HepG2 (cell line): ENCODE results near the gene MTIF3. TPM values are rescaled to one million over a fixed set of nuclear protein-coding genes. Genes with fewer than 3 reads are reported as not detected.

Source experiments
- AKAP8 ChIP-seq: sonication (generic); formaldehyde crosslinking; IDR thresholded peaks from 2 replicates; pipeline ENCODE4 v1.5.1; 2020; ENCODE audit warnings: mild to moderate bottlenecking, missing genetic modification reagents
- CENPBD1 ChIP-seq: sonication (generic); formaldehyde crosslinking; IDR thresholded peaks from 2 replicates; pipeline ENCODE4 v1.8.0; 2022; ENCODE audit warnings: missing genetic modification reagents, low read depth, mild to moderate bottlenecking, borderline replicate concordance
- CREM ChIP-seq, 2 experiments: sonication (generic) in 1 of 2; formaldehyde crosslinking in 1 of 2; IDR thresholded peaks; 2 replicates each; pipeline versions ENCODE4 v1.4.0 to v1.6.1; 2016 to 2020; ENCODE audit warnings: antibody characterized with exemption in 1 of 2, mild to moderate bottlenecking in 1 of 2, missing genetic modification reagents in 1 of 2
- DRAP1 ChIP-seq: IDR thresholded peaks from 2 replicates; pipeline ENCODE4 v1.6.1; 2016; ENCODE audit warnings: missing genetic modification reagents, missing compliant biosample characterization
- FOSL2 ChIP-seq: sonication (generic); formaldehyde crosslinking; IDR thresholded peaks from 2 replicates; pipeline ENCODE4 v1.4.0; 2020; ENCODE audit warnings: missing genetic modification reagents
- FOXK2 ChIP-seq: fragments of 450-650 bp; IDR thresholded peaks from 2 replicates; pipeline ENCODE4 v1.6.1; 2016
- HMG20A ChIP-seq: IDR thresholded peaks from 2 replicates; pipeline ENCODE4 v1.6.1; 2016; ENCODE audit warnings: borderline replicate concordance
- ISX ChIP-seq: sonication (generic); formaldehyde crosslinking; conservative IDR thresholded peaks from 2 replicates; pipeline ENCODE4 v1.5.0; 2020; ENCODE audit warnings: missing genetic modification reagents
- KMT2A ChIP-seq: sonication (generic); formaldehyde crosslinking; IDR thresholded peaks from 2 replicates; pipeline ENCODE4 v1.4.0; 2020; ENCODE audit warnings: missing genetic modification reagents
- MIER2 ChIP-seq: IDR thresholded peaks from 2 replicates; pipeline ENCODE4 v1.6.1; 2016; ENCODE audit warnings: missing biosample characterization, missing genetic modification reagents
- RELA ChIP-seq: sonication (generic); formaldehyde crosslinking; IDR thresholded peaks from 2 replicates; pipeline ENCODE4 v1.4.0; 2020; ENCODE audit warnings: missing genetic modification reagents
- SCMH1 ChIP-seq: sonication (generic); formaldehyde crosslinking; IDR thresholded peaks from 2 replicates; pipeline ENCODE4 v1.9.0; 2021; ENCODE audit warnings: missing genetic modification reagents, mild to moderate bottlenecking, borderline replicate concordance
- SNAI1 ChIP-seq: sonication (generic); formaldehyde crosslinking; IDR thresholded peaks from 2 replicates; pipeline ENCODE4 v1.5.0; 2020; ENCODE audit warnings: mild to moderate bottlenecking, missing genetic modification reagents, borderline replicate concordance
- TIGD3 ChIP-seq: sonication (generic); formaldehyde crosslinking; IDR thresholded peaks from 2 replicates; pipeline ENCODE4 v1.5.1; 2020; ENCODE audit warnings: mild to moderate bottlenecking, missing genetic modification reagents, borderline replicate concordance
- ZNF207 ChIP-seq: fragments of 450-650 bp; IDR thresholded peaks from 2 replicates; pipeline ENCODE4 v1.6.1; 2016; ENCODE audit warnings: antibody characterized with exemption, borderline replicate concordance
- ZNF260 ChIP-seq: sonication (generic); formaldehyde crosslinking; IDR thresholded peaks from 2 replicates; pipeline ENCODE4 v1.4.0; 2020; ENCODE audit warnings: missing genetic modification reagents, low read depth, mild to moderate bottlenecking, borderline replicate concordance
- ZNF775 ChIP-seq: sonication (generic); formaldehyde crosslinking; IDR thresholded peaks from 2 replicates; pipeline ENCODE4 v1.4.0; 2020; ENCODE audit warnings: missing genetic modification reagents, mild to moderate bottlenecking, moderate library complexity, borderline replicate concordance
- polyA plus RNA-seq, 8 experiments: library from polyadenylated mRNA; depleted of rRNA in 3 of 8; stranded (reverse) in 7 of 8; unstranded in 1 of 8; fragments of >200 nt; fragmentation: Illumina TruSeq in 4 of 8; extraction: Trizol in 4 of 8; gene quantifications; 2 replicates each; pipeline versions ENCODE4 v1.2.1 to v1.2.3, GENCODE V29; 2011 to 2016; ENCODE audit warnings: low read depth in 4 of 8, missing spikeins in 1 of 8, mixed read lengths in 1 of 8; ENCODE audit not compliant: insufficient read depth in 1 of 8
- total RNA-seq, 5 experiments: library from RNA; depleted of rRNA; stranded (reverse); fragments of >200 nt; fragmentation: Illumina TruSeq; extraction: Trizol; gene quantifications; 2 replicates each; pipeline ENCODE4 v1.2.3, GENCODE V29; 2016; ENCODE audit warnings: low read depth in 1 of 5
- TF ChIP-seq, protein P1 (sequence below): sonication (generic); formaldehyde crosslinking; IDR thresholded peaks from 2 replicates; pipeline ENCODE4 v1.4.0; 2020; ENCODE audit warnings: missing genetic modification reagents
- TF ChIP-seq, protein P2 (sequence below), 2 experiments: sonication (generic) in 1 of 2; formaldehyde crosslinking in 1 of 2; IDR thresholded peaks; 2 replicates each; pipeline versions ENCODE4 v1.5.1 to v1.6.1; 2011 to 2020; ENCODE audit warnings: borderline replicate concordance in 1 of 2, low read depth in 1 of 2, low read length in 1 of 2, mild to moderate bottlenecking in 1 of 2, missing genetic modification reagents in 1 of 2, moderate library complexity in 1 of 2
- TF ChIP-seq, protein P3 (sequence below): IDR thresholded peaks from 2 replicates; pipeline ENCODE4 v1.6.1; 2016; ENCODE audit warnings: mild to moderate bottlenecking

The MTIF3 gene
- total and polyA plus RNA-seq, 2 of the 13 experiments (the other 11 are each of a cell fraction or from before 2014, with no cell fraction given) = 33.7 to 40.6 TPM

- TF ChIP-seq SNAI1 (CRISPR knock-in tag) (no peak), ZNF260 (0 out of 2 replicates have a peak, but pooled peaks have one; percentile 35), SCMH1 (CRISPR knock-in tag) (no peak), CREM (IDR thresholded peaks at IDR 0.05) (peak; percentile 74), CREM (CRISPR knock-in tag; IDR thresholded peaks at IDR 0.05) (no peak), DRAP1 (CRISPR knock-in tag) (peak; percentile 62), MIER2 (CRISPR knock-in tag) (0 out of 2 replicates have a peak, but pooled peaks have one; percentile 36), FOXK2 (peak; percentile 73; the same call in 1 of the 2 replicates), KMT2A (peak; percentile 63; the same call in 1 of the 2 replicates), ISX (CRISPR knock-in tag) (no peak), FOSL2 (CRISPR knock-in tag) (peak; percentile 35), AKAP8 (no peak), HMG20A (CRISPR knock-in tag) (peak; percentile 65; the same call in 1 of the 2 replicates), CENPBD1 (CRISPR knock-in tag) (no peak), ZNF775 (CRISPR knock-in tag) (0 out of 2 replicates have a peak, but pooled peaks have one; percentile 74), RELA (no peak), ZNF207 (no peak), TIGD3 (CRISPR knock-in tag) (no peak)
- TF ChIP-seq, protein P1, sequence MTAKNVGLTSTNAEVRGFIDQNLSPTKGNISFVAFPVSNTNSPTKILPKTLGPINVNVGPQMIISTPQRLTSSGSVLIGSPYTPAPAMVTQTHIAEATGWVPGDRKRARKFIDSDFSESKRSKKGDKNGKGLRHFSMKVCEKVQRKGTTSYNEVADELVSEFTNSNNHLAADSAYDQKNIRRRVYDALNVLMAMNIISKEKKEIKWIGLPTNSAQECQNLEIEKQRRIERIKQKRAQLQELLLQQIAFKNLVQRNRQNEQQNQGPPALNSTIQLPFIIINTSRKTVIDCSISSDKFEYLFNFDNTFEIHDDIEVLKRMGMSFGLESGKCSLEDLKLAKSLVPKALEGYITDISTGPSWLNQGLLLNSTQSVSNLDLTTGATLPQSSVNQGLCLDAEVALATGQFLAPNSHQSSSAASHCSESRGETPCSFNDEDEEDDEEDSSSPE = peak; percentile 15; the same call in 1 of the 2 replicates
- TF ChIP-seq, protein P2, sequence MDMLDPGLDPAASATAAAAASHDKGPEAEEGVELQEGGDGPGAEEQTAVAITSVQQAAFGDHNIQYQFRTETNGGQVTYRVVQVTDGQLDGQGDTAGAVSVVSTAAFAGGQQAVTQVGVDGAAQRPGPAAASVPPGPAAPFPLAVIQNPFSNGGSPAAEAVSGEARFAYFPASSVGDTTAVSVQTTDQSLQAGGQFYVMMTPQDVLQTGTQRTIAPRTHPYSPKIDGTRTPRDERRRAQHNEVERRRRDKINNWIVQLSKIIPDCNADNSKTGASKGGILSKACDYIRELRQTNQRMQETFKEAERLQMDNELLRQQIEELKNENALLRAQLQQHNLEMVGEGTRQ (IDR thresholded peaks at IDR 0.05; ENCODE audit: low read depth, low read length) = no peak
- TF ChIP-seq, protein P2 (CRISPR knock-in tag; IDR thresholded peaks at IDR 0.05; ENCODE audit: borderline replicate concordance) = no peak
- TF ChIP-seq, protein P3, sequence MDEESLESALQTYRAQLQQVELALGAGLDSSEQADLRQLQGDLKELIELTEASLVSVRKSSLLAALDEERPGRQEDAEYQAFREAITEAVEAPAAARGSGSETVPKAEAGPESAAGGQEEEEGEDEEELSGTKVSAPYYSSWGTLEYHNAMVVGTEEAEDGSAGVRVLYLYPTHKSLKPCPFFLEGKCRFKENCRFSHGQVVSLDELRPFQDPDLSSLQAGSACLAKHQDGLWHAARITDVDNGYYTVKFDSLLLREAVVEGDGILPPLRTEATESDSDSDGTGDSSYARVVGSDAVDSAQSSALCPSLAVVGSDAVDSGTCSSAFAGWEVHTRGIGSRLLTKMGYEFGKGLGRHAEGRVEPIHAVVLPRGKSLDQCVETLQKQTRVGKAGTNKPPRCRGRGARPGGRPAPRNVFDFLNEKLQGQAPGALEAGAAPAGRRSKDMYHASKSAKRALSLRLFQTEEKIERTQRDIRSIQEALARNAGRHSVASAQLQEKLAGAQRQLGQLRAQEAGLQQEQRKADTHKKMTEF = peak; percentile 55; the same call in 1 of the 2 replicates
Observed at GRCh38 chr13:27396252-27396846, 54.0 kb downstream of the MTIF3 start (continued).
